Cardiac fibroblast (primary cell): ENCODE results near the gene PELI2.

ENCODE experiments used
- DNase-seq, 2 donors: peaks; one replicate each; pipeline versions ENCODE4 v3.0.0 to v3.0.0-alpha.2; 2010; ENCODE audit warnings: low read depth in 2 of 2
- H3K4me3 ChIP-seq, 2 donors: replicated peaks in 1 of 2; 1 replicate in 1 of 2; 2 replicates in 1 of 2; pipeline ENCODE4 v1.5.1; 2011; ENCODE audit warnings: low read depth in 2 of 2, low read length in 2 of 2, mild to moderate bottlenecking in 2 of 2, moderate library complexity in 1 of 2
- TF ChIP-seq, protein P1 (sequence below): IDR thresholded peaks from one replicate; pipeline ENCODE4 v1.5.1; 2011; ENCODE audit warnings: low read depth, mild to moderate bottlenecking, low read length, inconsistent platforms

PELI2 gene

DNA sequence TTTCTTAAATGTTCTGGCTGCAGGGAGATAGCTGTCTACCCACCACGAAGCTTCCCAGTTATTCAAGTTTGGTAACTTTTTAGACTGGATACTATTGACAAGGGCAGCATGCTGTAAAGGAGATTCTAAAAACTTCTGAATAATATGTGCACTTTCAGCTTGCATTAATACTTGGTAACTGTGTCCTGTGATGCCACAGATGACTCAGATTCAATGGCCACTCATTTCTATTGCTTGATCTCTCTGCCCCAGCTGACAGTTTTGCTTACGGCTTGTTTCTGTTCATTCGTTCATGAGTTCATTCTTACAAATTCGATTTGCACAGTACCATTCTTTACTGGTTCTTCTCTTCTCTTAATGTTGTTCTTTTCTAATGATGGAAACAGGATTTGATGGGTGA lies 142.8 kb downstream of the PELI2 start:
- DNase-seq: no peak
- TF ChIP-seq, protein P1, sequence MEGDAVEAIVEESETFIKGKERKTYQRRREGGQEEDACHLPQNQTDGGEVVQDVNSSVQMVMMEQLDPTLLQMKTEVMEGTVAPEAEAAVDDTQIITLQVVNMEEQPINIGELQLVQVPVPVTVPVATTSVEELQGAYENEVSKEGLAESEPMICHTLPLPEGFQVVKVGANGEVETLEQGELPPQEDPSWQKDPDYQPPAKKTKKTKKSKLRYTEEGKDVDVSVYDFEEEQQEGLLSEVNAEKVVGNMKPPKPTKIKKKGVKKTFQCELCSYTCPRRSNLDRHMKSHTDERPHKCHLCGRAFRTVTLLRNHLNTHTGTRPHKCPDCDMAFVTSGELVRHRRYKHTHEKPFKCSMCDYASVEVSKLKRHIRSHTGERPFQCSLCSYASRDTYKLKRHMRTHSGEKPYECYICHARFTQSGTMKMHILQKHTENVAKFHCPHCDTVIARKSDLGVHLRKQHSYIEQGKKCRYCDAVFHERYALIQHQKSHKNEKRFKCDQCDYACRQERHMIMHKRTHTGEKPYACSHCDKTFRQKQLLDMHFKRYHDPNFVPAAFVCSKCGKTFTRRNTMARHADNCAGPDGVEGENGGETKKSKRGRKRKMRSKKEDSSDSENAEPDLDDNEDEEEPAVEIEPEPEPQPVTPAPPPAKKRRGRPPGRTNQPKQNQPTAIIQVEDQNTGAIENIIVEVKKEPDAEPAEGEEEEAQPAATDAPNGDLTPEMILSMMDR: no peak
- H3K4me3 ChIP-seq: no peak overlapping the region

DNA sequence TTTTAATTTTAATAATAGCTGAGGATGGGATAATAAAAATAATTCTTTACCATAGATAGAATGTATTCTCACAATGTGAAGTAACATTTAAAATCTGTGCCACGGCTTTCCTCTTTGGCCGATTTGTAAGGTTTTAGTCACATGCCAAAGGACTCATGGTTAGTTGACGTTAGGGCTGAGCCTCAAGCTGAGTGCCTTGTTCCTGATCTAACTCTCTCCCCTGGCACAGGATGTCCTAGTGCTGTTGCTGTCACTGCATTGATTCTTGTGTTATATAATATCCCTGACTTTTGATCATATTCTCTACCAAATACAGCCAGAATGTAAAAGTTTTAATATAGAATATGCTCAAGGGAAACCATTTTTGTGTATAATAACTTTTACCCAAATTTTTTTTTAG lies 144.3 kb downstream of the PELI2 start:
- no peak overlapping the region for H3K4me3 ChIP-seq
- TF ChIP-seq, protein P1: no peak
- no peak for DNase-seq

DNA sequence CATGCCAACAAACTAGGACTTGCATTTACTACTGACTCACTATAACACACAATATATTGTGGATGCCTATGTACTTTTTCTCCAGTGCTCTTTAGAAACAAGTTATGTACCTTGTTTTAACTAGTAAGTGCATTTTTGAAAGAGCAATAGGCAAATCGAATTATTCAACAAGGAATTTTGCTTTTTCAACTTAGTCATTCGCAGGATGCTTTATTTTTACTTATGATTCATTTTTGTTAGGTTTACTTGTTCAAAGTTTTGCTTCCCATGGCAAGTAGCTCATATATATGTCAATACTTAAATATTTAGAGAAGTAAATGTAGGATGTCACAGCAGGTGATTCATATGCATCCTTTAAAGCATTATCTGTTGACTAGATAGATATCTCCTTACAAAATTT lies 149.8 kb downstream of the PELI2 start:
- H3K4me3 ChIP-seq: no peak overlapping the region
- TF ChIP-seq, protein P1: no peak
- DNase-seq: peak in 1 of 2 donors; percentile 72

DNA sequence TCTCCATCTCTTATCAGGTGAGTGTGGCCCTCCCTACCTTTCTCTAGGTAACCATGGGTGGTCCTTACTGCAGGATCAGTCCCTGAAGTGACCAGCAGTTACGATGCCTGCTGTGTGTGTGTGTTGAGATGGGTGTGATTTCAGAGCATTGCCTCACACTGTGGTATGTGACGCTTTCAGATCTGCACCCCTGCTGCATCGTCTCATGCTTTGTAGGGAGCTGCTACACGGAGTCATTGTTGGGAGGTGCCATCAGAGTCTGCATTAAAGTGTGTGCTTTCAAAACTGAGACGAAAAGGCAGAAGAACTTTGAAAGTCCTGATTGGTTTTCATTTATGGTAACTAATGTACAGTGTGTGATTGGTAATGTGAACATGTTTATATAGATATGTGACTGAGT lies 150.5 kb downstream of the PELI2 start:
- TF ChIP-seq, protein P1: no peak
- no peak overlapping the region for H3K4me3 ChIP-seq
- peak in 1 of 2 donors; percentile 68 for DNase-seq

DNA sequence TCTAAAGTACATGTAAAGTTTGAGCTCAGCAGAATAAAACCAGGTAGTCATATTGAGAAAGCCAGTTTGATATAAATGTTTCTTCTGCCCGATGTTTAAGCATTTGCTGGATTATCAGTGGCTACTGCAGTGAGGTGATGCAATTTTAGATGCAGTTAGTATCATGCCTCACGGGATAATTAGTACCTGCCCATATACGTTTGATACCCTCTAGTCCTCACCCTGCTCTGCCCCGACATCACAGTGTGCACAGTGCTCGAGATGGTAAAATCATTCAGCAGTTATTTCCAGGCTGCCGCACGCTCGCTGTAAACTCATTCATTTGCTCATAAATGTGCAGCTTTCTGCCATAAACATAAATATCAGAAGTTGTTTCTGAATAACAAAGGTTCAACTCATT lies 152.7 kb downstream of the PELI2 start:
- no peak for DNase-seq
- no peak overlapping the region for H3K4me3 ChIP-seq
- TF ChIP-seq, protein P1: no peak

DNA sequence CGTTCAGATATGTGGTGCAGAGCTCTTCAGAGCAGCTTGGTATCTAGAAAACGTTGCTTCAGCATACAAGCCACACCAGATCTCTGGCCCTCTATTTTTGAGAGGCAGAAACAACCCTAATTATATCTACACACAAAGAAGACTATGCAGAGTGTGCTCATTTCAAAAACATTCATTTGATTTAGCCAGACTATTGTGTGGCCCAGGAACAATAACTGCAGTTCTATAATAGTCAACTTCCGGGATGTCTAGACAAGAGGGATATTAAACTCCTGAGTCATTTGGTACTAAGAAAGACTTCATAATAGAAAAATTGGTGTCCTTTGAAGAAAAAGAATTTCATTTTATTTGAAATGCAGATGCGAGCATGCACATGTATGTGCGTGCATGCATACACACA lies 153.8 kb downstream of the PELI2 start:
- peak; percentile 52 to 96 for DNase-seq
- no peak overlapping the region for H3K4me3 ChIP-seq
- TF ChIP-seq, protein P1: no peak

DNA sequence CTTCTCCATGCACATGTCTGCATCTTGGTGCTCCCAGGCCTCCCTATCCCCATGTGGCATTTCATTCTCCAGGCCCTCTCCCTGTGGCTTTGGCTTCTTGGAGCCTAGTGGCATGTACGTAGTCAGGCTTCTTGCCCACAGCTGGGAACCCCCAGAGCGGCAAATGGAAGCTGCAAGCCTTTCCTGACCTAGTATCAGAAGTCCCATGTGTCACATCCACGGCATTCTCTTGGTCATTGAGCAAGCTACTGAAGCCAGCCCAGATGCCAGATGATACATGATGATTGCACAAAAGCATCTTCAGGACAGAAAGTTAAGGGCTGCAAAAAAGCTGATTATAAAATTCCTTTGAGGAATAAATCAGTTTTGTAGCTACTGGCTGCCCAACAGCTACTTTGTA lies 154.9 kb downstream of the PELI2 start:
- TF ChIP-seq, protein P1: no peak
- peak; percentile 13 to 94 for DNase-seq
- no peak overlapping the region for H3K4me3 ChIP-seq
